H9 (cell line): Measurements from ENCODE around the gene TENM3. TPM values are rescaled to one million over a fixed set of nuclear protein-coding genes. Genes with fewer than 3 reads are reported as not detected.

Source experiments
- DNase-seq: peaks from one replicate; pipeline ENCODE4 v3.0.0-alpha.2; 2017
- H2AFZ ChIP-seq: one replicate; pipeline ENCODE4 v1.6.1; 2013; ENCODE audit warnings: mild to moderate bottlenecking, low read length, control low read depth, moderate library complexity
- H2AK5ac ChIP-seq: 2 replicates; pipeline ENCODE4 v1.6.1; 2013; ENCODE audit warnings: low read length, control low read depth, mixed read lengths; ENCODE audit not compliant: insufficient read length
- H2BK120ac ChIP-seq: one replicate; pipeline ENCODE4 v1.6.1; 2013; ENCODE audit warnings: low read depth, mild to moderate bottlenecking, low read length, control low read depth, inconsistent platforms; ENCODE audit not compliant: poor library complexity, severe bottlenecking
- H2BK12ac ChIP-seq: 2 replicates; pipeline ENCODE4 v1.6.1; 2013; ENCODE audit warnings: low read length, control low read depth, mixed read lengths, low read depth; ENCODE audit not compliant: insufficient read length
- H2BK15ac ChIP-seq: 2 replicates; pipeline ENCODE4 v1.6.1; 2013; ENCODE audit warnings: low read depth, low read length, control low read depth
- H2BK20ac ChIP-seq: one replicate; pipeline ENCODE4 v1.6.1; 2013; ENCODE audit warnings: low read depth, mild to moderate bottlenecking, low read length, control low read depth, inconsistent platforms; ENCODE audit not compliant: poor library complexity, severe bottlenecking
- H2BK5ac ChIP-seq: 2 replicates; pipeline ENCODE4 v1.6.1; 2013; ENCODE audit warnings: low read length, control low read depth, mixed read lengths; ENCODE audit not compliant: insufficient read length
- H3K14ac ChIP-seq: 2 replicates; pipeline ENCODE4 v1.6.1; 2013; ENCODE audit warnings: low read length, control low read depth; ENCODE audit not compliant: insufficient read depth
- H3K18ac ChIP-seq: 2 replicates; pipeline ENCODE4 v1.6.1; 2013; ENCODE audit warnings: low read depth, mild to moderate bottlenecking, mixed read lengths, low read length, control low read depth; ENCODE audit not compliant: insufficient read length
- H3K23ac ChIP-seq: 2 replicates; pipeline ENCODE4 v1.6.1; 2013; ENCODE audit warnings: low read length, control low read depth, mixed read lengths, low read depth; ENCODE audit not compliant: insufficient read length
- H3K23me2 ChIP-seq: 2 replicates; pipeline ENCODE4 v1.6.1; 2013; ENCODE audit warnings: low read depth, mild to moderate bottlenecking, mixed read lengths, low read length, control low read depth; ENCODE audit not compliant: insufficient read length, poor library complexity, severe bottlenecking
- H3K27ac ChIP-seq: 2 replicates; pipeline ENCODE4 v1.5.1; 2013; ENCODE audit warnings: low read length, control low read depth, mixed read lengths, low read depth; ENCODE audit not compliant: insufficient read length
- H3K27me3 ChIP-seq: 2 replicates; pipeline ENCODE4 v1.6.1; 2013; ENCODE audit warnings: low read length, control low read depth, inconsistent platforms; ENCODE audit not compliant: insufficient read depth
- H3K4ac ChIP-seq: 2 replicates; pipeline ENCODE4 v1.6.1; 2013; ENCODE audit warnings: low read depth, mild to moderate bottlenecking, control low read depth, inconsistent platforms, low read length, moderate library complexity
- H3K4me1 ChIP-seq: 2 replicates; pipeline ENCODE4 v1.6.1; 2013; ENCODE audit warnings: low read length, control low read depth, inconsistent platforms; ENCODE audit not compliant: insufficient read depth
- H3K4me2 ChIP-seq: 2 replicates; pipeline ENCODE4 v1.6.1; 2013; ENCODE audit warnings: low read length, control low read depth, mixed read lengths; ENCODE audit not compliant: insufficient read length, insufficient read depth
- H3K56ac ChIP-seq: 2 replicates; pipeline ENCODE4 v1.6.1; 2013; ENCODE audit warnings: low read depth, mild to moderate bottlenecking, mixed read lengths, low read length, control low read depth; ENCODE audit not compliant: insufficient read length
- H3K79me1 ChIP-seq: 2 replicates; pipeline ENCODE4 v1.6.1; 2013; ENCODE audit warnings: low read depth, mild to moderate bottlenecking, moderate library complexity, low read length, control low read depth, inconsistent platforms; ENCODE audit not compliant: insufficient read depth, poor library complexity, severe bottlenecking
- H3K79me2 ChIP-seq: 2 replicates; pipeline ENCODE4 v1.6.1; 2013; ENCODE audit warnings: low read length, control low read depth, inconsistent platforms; ENCODE audit not compliant: insufficient read depth
- H3K9ac ChIP-seq: 2 replicates; pipeline ENCODE4 v1.6.1; 2013; ENCODE audit warnings: low read length, control low read depth, mixed read lengths; ENCODE audit not compliant: insufficient read length; ENCODE audit errors: extremely low read depth
- H3K9me3 ChIP-seq: one replicate; pipeline ENCODE4 v1.6.1; 2013; ENCODE audit warnings: low read depth, low read length, inconsistent platforms; ENCODE audit not compliant: control insufficient read depth
- H3T11ph ChIP-seq: one replicate; pipeline ENCODE4 v1.6.1; 2013; ENCODE audit warnings: mild to moderate bottlenecking, low read length, control low read depth, inconsistent platforms
- H4K20me1 ChIP-seq: one replicate; pipeline ENCODE4 v1.6.1; 2013; ENCODE audit not compliant: control insufficient read depth, insufficient read length, insufficient read depth
- H4K5ac ChIP-seq: 2 replicates; pipeline ENCODE4 v1.6.1; 2013; ENCODE audit warnings: low read depth, mild to moderate bottlenecking, mixed read lengths, low read length, control low read depth; ENCODE audit not compliant: insufficient read length
- H4K8ac ChIP-seq: replicated peaks from 2 replicates; pipeline ENCODE4 v1.6.1; 2013; ENCODE audit warnings: low read length, control low read depth, mixed read lengths, low read depth; ENCODE audit not compliant: insufficient read length
- H4K91ac ChIP-seq: 2 replicates; pipeline ENCODE4 v1.6.1; 2013; ENCODE audit warnings: low read depth, mild to moderate bottlenecking, moderate library complexity, mixed read lengths, low read length, control low read depth; ENCODE audit not compliant: insufficient read length
- H3K27ac Mint-ChIP-seq, 3 experiments: 2 replicates in 2 of 3; 3 replicates in 1 of 3; pipeline ENCODE4 v1.8.0; 2020 to 2021; ENCODE audit warnings: mixed read lengths in 3 of 3, mild to moderate bottlenecking in 1 of 3, moderate library complexity in 1 of 3
- H3K27me3 Mint-ChIP-seq: 2 replicates; pipeline ENCODE4 v1.8.0; 2021; ENCODE audit warnings: low read depth, mild to moderate bottlenecking, moderate library complexity, mixed read lengths
- H3K36me3 Mint-ChIP-seq, 3 experiments: 2 replicates in 2 of 3; 3 replicates in 1 of 3; pipeline ENCODE4 v1.8.0; 2020 to 2021; ENCODE audit warnings: low read depth in 3 of 3, mixed read lengths in 3 of 3; ENCODE audit not compliant: insufficient read depth in 1 of 3
- H3K4me1 Mint-ChIP-seq, 2 experiments: 2 replicates each; pipeline ENCODE4 v1.8.0; 2020; ENCODE audit warnings: mixed read lengths in 2 of 2
- H3K4me3 Mint-ChIP-seq, 2 experiments: 2 replicates in 1 of 2; 3 replicates in 1 of 2; pipeline ENCODE4 v1.8.0; 2020 to 2021; ENCODE audit warnings: mild to moderate bottlenecking in 2 of 2, mixed read lengths in 2 of 2, moderate library complexity in 1 of 2
- H3K9me3 Mint-ChIP-seq, 2 experiments: 2 replicates in 1 of 2; 3 replicates in 1 of 2; pipeline ENCODE4 v1.8.0; 2020; ENCODE audit warnings: mild to moderate bottlenecking in 2 of 2, mixed read lengths in 2 of 2, moderate library complexity in 1 of 2
- CTCF ChIP-seq: fragments of 200-600 bp; sonication (generic); conservative IDR thresholded peaks from 3 replicates; pipeline ENCODE4 v1.8.0; 2021; ENCODE audit warnings: antibody characterized with exemption, mild to moderate bottlenecking
- WGBS: extraction: QIAGEN DNeasy Blood & Tissue Kit; methylation state at CpG from one replicate; pipeline ENCODE4 v1.1.7; 2013; ENCODE audit warnings: missing lambda C conversion rate, low lambda C conversion rate, mixed read lengths; ENCODE audit not compliant: insufficient read length; ENCODE audit errors: extremely low coverage; 5-methylcytosine and 5-hydroxymethylcytosine counted together
- total RNA-seq: library from RNA; stranded (reverse); gene quantifications from 2 replicates; pipeline ENCODE4 v1.2.1, GENCODE V29; 2021

Gene TENM3
- total RNA-seq, 1 experiment from 2014 or later = 49.6 TPM

- H3K4me3 Mint-ChIP-seq = no peak overlapping the region
- Histone ChIP-seq H4K91ac (no peak overlapping the region), H2AFZ (no peak overlapping the region), H2AK5ac (no peak overlapping the region), H3K4me1 (no peaks in the 10 kb centered on the region), H2BK15ac (no peak overlapping the region), H3K4me2 (no peak overlapping the region), H3K23me2 (no peaks in the 10 kb centered on the region), H3K9me3 (peaks cover 7% of the 10 kb centered on the region), H3K14ac (no peak overlapping the region), H2BK12ac (no peak overlapping the region), H3K23ac (no peak overlapping the region), H4K8ac (no peak overlapping the region), H2BK20ac (no peak overlapping the region), H3K79me1 (no peaks in the 10 kb centered on the region), H3K9ac (no peak overlapping the region), H2BK120ac (no peak overlapping the region), H3K79me2 (peaks cover 7% of the 10 kb centered on the region; the same call in 1 of the 2 replicates), H3K27me3 (no peaks in the 10 kb centered on the region), H3K27ac (no peak overlapping the region), H3K56ac (no peak overlapping the region), H4K20me1 (no peaks in the 10 kb centered on the region), H3K4ac (no peak overlapping the region), H3K18ac (no peak overlapping the region), H4K5ac (no peak overlapping the region), H2BK5ac (no peak overlapping the region), H3T11ph (no peak overlapping the region)
- peaks cover 20 to 21% of the 10 kb centered on the region in 2 experiments; a peak in 4 of 5 replicates for H3K9me3 Mint-ChIP-seq
- H3K27ac Mint-ChIP-seq = no peak overlapping the region
- no peak for TF ChIP-seq CTCF
- WGBS = no CpG with 5 or more reads among the region's 2 CpGs
- no peak for DNase-seq
- no peaks in the 10 kb centered on the region for H3K27me3 Mint-ChIP-seq
- H3K4me1 Mint-ChIP-seq = peaks cover 12 to 13% of the 10 kb centered on the region in 2 experiments
- H3K36me3 Mint-ChIP-seq = peaks cover 11 to 34% (median 29%) of the 10 kb centered on the region in 3 experiments
Observed at GRCh38 chr4:182488896-182489295, 245.7 kb downstream of the TENM3 start.
